Sigmoid colon (tissue), 3 donors: ENCODE results near the gene GPC5.

Source experiments
- CTCF ChIP-seq, 4 experiments: fragments of 450-650 bp in 3 of 4; fragments of 200-600 bp in 1 of 4; IDR thresholded peaks; one replicate each; pipeline ENCODE4 v1.5.1; 2016 to 2019; ENCODE audit warnings: antibody characterized with exemption in 4 of 4, mild to moderate bottlenecking in 3 of 4, moderate library complexity in 2 of 4
- POLR2A ChIP-seq, 2 donors: fragments of 450-650 bp; IDR thresholded peaks; one replicate each; pipeline ENCODE4 v1.6.1; 2016; ENCODE audit warnings: antibody characterized with exemption in 2 of 2, mild to moderate bottlenecking in 2 of 2, moderate library complexity in 2 of 2

- TF ChIP-seq POLR2A (IDR thresholded peaks at IDR 0.05) (no peak), CTCF (IDR thresholded peaks at IDR 0.05) (no peak)
Observed at GRCh38 chr13:91955546-91956355, 557.3 kb downstream of the GPC5 start.
